ENCODE data around the gene SH3RF3. TPM values are rescaled to one million over a fixed set of nuclear protein-coding genes. Genes with fewer than 3 reads are reported as not detected.

The SH3RF3 gene
- total RNA-seq, 2 experiments from 2014 or later: 0.05 to 0.06 TPM

- Mint-ChIP-seq H3K36me3 (no peaks in the 10 kb centered on the region), H3K27me3 (peaks cover 3% of the 10 kb centered on the region), H3K27ac (no peak overlapping the region), H3K4me3 (no peak overlapping the region), H3K4me1 (no peaks in the 10 kb centered on the region), H3K9me3 (ENCODE audit: low read depth) (no peaks in the 10 kb centered on the region)
- DNase-seq: no peak
- CTCF ChIA-PET: no interaction called here
- ATAC-seq: no peak
Observed at GRCh38 chr2:109295070-109295780, 166.2 kb downstream of the SH3RF3 start.

- Mint-ChIP-seq H3K36me3 (no peaks in the 10 kb centered on the region), H3K4me3 (no peak overlapping the region), H3K27me3 (peaks cover 3% of the 10 kb centered on the region), H3K4me1 (no peaks in the 10 kb centered on the region), H3K9me3 (ENCODE audit: low read depth) (no peaks in the 10 kb centered on the region), H3K27ac (no peak overlapping the region)
- no peak for ATAC-seq
- DNase-seq: no peak
- CTCF ChIA-PET: no interaction called here
Observed at GRCh38 chr2:109295781-109296117, 166.7 kb downstream of the SH3RF3 start.

GRCh38 chr2:109297566-109298490 lies 168.8 kb downstream of the SH3RF3 start:
- Mint-ChIP-seq H3K27ac (no peak overlapping the region), H3K27me3 (no peaks in the 10 kb centered on the region), H3K36me3 (no peaks in the 10 kb centered on the region), H3K9me3 (ENCODE audit: low read depth) (no peaks in the 10 kb centered on the region), H3K4me3 (no peak overlapping the region), H3K4me1 (no peaks in the 10 kb centered on the region)
- ATAC-seq (no peak), DNase-seq (no peak)
- CTCF ChIA-PET: no interaction called here

GRCh38 chr2:109298851-109299250 lies 169.8 kb downstream of the SH3RF3 start:
- CTCF ChIA-PET: no interaction called here
- H3K27me3 Mint-ChIP-seq: peaks cover 1% of the 10 kb centered on the region
- no peak for DNase-seq
- no peak overlapping the region for H3K27ac Mint-ChIP-seq
- H3K4me1 Mint-ChIP-seq: no peaks in the 10 kb centered on the region
- H3K36me3 Mint-ChIP-seq: no peaks in the 10 kb centered on the region
- H3K9me3 Mint-ChIP-seq (ENCODE audit: low read depth): no peaks in the 10 kb centered on the region
- H3K4me3 Mint-ChIP-seq: no peak overlapping the region
- ATAC-seq: no peak

DNA sequence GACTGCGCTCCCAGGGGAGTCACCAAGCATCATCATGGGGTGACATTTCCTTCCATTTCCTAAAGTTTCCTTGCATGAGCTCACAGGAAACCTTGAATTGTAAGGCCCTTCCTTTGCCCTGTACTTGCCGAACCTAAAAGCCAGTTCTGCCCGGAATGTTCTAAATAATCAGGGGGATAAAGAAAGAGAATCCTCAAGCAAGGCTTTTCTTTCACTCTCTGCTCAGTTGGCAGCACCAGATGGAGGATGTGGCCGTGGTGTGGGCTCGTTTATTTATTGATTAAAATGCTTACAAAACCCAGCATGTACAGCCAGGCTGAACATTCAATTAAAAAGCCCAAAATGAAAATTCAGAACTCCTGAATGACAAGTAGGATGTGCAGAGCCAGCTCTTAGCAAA lies 170.5 kb downstream of the SH3RF3 start:
- no peak overlapping the region for H3K4me3 Mint-ChIP-seq
- no peaks in the 10 kb centered on the region for H3K9me3 Mint-ChIP-seq (ENCODE audit: low read depth)
- no peaks in the 10 kb centered on the region for H3K36me3 Mint-ChIP-seq
- H3K27me3 Mint-ChIP-seq: peaks cover 2% of the 10 kb centered on the region
- CTCF ChIA-PET: no interaction called here
- ATAC-seq: no peak
- H3K4me1 Mint-ChIP-seq: no peaks in the 10 kb centered on the region
- no peak for DNase-seq
- H3K27ac Mint-ChIP-seq: no peak overlapping the region

DNA sequence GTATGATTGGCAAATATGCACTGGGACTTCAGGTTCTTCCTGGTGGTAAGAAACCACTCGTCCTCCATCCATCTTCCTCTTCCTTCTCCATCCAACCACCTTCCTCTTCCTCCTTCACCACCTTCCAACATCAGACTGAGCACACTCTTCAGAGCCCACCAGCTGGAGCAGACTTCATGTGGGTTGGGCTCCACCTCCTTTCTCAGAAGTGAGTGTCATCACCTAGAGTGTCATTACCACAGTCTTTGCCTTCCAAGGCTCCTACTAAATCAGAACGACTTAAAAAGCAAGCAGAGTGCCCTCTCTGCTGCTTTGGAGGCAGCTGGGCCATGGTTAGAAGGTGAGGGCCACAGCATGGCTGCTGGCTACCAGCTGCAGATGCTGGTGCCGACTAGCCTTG lies 171.6 kb downstream of the SH3RF3 start:
- H3K9me3 Mint-ChIP-seq (ENCODE audit: low read depth): no peaks in the 10 kb centered on the region
- ATAC-seq (no peak), DNase-seq (no peak)
- CTCF ChIA-PET: no interaction called here
- H3K4me1 Mint-ChIP-seq: no peaks in the 10 kb centered on the region
- H3K27me3 Mint-ChIP-seq: peaks cover 2% of the 10 kb centered on the region
- no peaks in the 10 kb centered on the region for H3K36me3 Mint-ChIP-seq
- no peak overlapping the region for H3K27ac Mint-ChIP-seq
- no peak overlapping the region for H3K4me3 Mint-ChIP-seq

DNA sequence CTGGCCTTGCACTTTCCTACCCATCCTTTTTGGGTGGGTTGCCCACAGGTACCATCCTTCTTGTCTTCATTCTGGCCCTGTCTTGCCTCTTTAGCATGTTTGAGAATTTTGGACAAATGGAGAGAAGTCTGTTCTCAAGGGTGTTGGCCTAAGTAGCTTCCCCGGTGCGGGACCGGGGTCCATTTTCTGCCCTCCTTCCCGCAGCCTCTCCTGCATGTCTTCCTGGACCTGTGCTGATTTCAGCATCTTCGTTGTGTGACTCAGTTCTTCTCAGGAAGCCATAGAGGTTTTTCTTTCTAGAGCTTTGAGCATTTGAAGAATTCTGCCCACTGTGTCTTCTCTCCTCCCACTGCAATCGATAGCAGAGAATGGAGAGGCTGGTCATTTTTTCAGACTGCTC lies 172.7 kb downstream of the SH3RF3 start:
- Mint-ChIP-seq H3K4me3 (no peak overlapping the region), H3K27me3 (peaks cover 4% of the 10 kb centered on the region), H3K9me3 (ENCODE audit: low read depth) (no peaks in the 10 kb centered on the region), H3K27ac (no peak overlapping the region), H3K36me3 (no peaks in the 10 kb centered on the region), H3K4me1 (no peaks in the 10 kb centered on the region)
- ATAC-seq: no peak
- DNase-seq: no peak
- CTCF ChIA-PET: no interaction called here

GRCh38 chr2:109302319-109302718 lies 173.3 kb downstream of the SH3RF3 start:
- Mint-ChIP-seq H3K4me3 (no peak overlapping the region), H3K27me3 (peaks cover 4% of the 10 kb centered on the region), H3K4me1 (no peaks in the 10 kb centered on the region), H3K36me3 (no peaks in the 10 kb centered on the region), H3K9me3 (ENCODE audit: low read depth) (no peaks in the 10 kb centered on the region), H3K27ac (no peak overlapping the region)
- CTCF ChIA-PET: no interaction called here
- DNase-seq (no peak), ATAC-seq (no peak)

- no peaks in the 10 kb centered on the region for H3K9me3 Mint-ChIP-seq (ENCODE audit: low read depth)
- no peak for ATAC-seq
Observed at GRCh38 chr2:109304242-109304641, 175.2 kb downstream of the SH3RF3 start.

DNA sequence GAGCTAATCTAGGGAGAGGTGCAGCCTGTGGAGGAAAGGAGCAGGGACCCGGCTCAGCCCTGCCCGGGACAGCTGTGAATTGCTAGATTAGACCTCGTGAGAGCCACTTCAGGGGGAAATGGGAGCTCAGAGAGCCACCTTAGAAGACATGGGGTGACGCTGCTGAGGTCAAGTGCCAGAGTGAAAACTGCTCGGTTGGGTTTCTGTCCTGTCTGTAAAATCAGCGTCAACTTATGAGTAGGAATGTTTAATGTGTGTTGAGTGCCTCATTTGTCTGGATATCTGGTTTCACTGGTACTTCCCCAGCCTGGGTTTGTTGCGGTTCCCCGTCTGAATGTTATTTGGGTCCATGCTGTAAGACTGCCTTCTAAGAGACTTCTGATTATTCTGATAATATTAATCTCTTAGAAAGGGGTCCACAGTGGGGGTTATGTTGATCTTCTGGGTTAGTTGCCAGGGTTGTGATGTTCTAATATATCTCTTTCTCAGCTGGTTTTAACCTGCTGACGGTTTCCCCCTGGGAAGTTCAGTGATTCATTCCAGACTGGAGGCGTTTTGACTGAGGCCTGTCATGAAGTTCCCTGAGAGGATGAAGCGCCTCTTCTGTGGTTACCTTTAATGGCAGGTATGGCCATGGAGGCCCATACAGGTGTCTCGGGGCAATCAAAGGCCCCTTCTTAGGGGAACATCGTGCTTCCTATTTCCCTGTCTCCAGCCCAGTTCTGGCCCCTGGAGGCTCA lies 175.9 kb downstream of the SH3RF3 start:
- no peaks in the 10 kb centered on the region for H3K4me1 Mint-ChIP-seq
- H3K9me3 Mint-ChIP-seq (ENCODE audit: low read depth): no peaks in the 10 kb centered on the region
- H3K4me3 Mint-ChIP-seq: no peak overlapping the region
- H3K36me3 Mint-ChIP-seq: no peaks in the 10 kb centered on the region
- CTCF ChIA-PET: interaction anchor here (1.1 kb wide), 1 partner anchor 15 kb away, joined by 3 read pairs; no protein-coding TSS in a partner anchor
- H3K27me3 Mint-ChIP-seq: peaks cover 6% of the 10 kb centered on the region
- H3K27ac Mint-ChIP-seq: no peak overlapping the region
- DNase-seq: no peak
- no peak for ATAC-seq

More at GRCh38 chr2:109304242-109304641, 175.2 kb downstream of the SH3RF3 start:
- H3K4me3 Mint-ChIP-seq: no peak overlapping the region
- no peak for DNase-seq
- peaks cover 6% of the 10 kb centered on the region for H3K27me3 Mint-ChIP-seq
- CTCF ChIA-PET: interaction anchor here (1.1 kb wide), 1 partner anchor 15 kb away, joined by 3 read pairs; no protein-coding TSS in a partner anchor
- H3K36me3 Mint-ChIP-seq: no peaks in the 10 kb centered on the region
- no peaks in the 10 kb centered on the region for H3K4me1 Mint-ChIP-seq
- H3K27ac Mint-ChIP-seq: no peak overlapping the region

- no peaks in the 10 kb centered on the region for H3K4me1 Mint-ChIP-seq
- H3K9me3 Mint-ChIP-seq (ENCODE audit: low read depth): no peaks in the 10 kb centered on the region
Observed at GRCh38 chr2:109305490-109306167, 176.6 kb downstream of the SH3RF3 start.

DNA sequence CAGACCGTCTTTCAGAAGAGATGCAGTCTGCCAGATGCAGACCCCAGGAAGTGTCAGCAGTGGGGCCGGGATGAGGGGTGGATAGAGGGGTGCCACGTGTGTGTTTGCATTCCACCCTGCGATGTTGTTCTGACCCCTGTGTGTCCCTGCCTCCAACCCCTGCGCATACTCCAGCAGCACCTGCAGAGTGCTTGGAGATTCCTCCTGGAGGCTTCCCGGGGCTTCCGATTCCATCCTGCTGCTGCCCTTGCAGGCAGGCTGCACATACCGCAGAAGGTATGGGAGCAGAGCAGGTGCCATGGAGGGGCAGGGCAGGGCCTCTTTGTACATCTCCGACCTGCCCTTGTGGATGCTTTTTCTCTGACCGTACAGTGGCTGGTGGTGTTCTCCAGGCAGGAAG lies 177.2 kb downstream of the SH3RF3 start:
- Mint-ChIP-seq H3K36me3 (no peaks in the 10 kb centered on the region), H3K9me3 (ENCODE audit: low read depth) (no peaks in the 10 kb centered on the region), H3K4me1 (no peaks in the 10 kb centered on the region), H3K27ac (no peak overlapping the region), H3K27me3 (peaks cover 6% of the 10 kb centered on the region), H3K4me3 (no peak overlapping the region)
- ATAC-seq: no peak
- no peak for DNase-seq
- CTCF ChIA-PET: no interaction called here

More at GRCh38 chr2:109305490-109306167, 176.6 kb downstream of the SH3RF3 start:
- Mint-ChIP-seq H3K4me3 (no peak overlapping the region), H3K36me3 (no peaks in the 10 kb centered on the region), H3K27ac (no peak overlapping the region), H3K27me3 (peaks cover 6% of the 10 kb centered on the region)
- no peak for DNase-seq
- CTCF ChIA-PET: no interaction called here
- no peak for ATAC-seq

DNA sequence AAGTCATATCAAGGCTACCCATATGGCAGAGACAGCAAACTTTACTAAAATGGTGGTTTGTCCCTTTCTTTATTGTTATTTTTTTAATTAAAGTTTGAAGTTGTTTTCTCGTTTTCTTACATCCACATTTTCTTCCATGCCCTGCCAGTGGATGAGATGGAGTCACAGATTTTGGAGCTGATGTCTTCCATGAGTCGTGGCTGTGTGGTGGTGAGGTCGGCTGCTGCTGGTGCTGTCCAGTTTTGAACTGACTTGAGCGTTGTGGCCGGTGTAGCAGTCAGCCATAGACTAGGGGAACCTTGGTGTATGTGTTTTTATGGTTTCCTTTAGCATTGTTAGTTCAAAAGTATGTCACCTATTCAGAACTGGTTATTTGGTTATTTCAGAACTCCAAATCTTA lies 182.8 kb downstream of the SH3RF3 start:
- ATAC-seq: no peak
- Mint-ChIP-seq H3K27ac (no peak overlapping the region), H3K4me1 (no peaks in the 10 kb centered on the region), H3K9me3 (ENCODE audit: low read depth) (no peaks in the 10 kb centered on the region), H3K36me3 (no peaks in the 10 kb centered on the region), H3K4me3 (no peak overlapping the region), H3K27me3 (peaks cover 23% of the 10 kb centered on the region)
- DNase-seq: no peak
- CTCF ChIA-PET: interaction anchor here (1.4 to 1.5 kb wide), 2 partner anchors 37 to 198 kb away, joined by 4 to 7 read pairs; no protein-coding TSS in a partner anchor
